ENCODE measurements around the gene THADA. TPM values are rescaled to one million over a fixed set of nuclear protein-coding genes. Genes with fewer than 3 reads are reported as not detected.
A peak's percentile ranks its signal among the peaks of the same experiment; 100 is the strongest.

Gene THADA
- total RNA-seq, 1 donor from 2014 or later, result 29.3 TPM

DNA sequence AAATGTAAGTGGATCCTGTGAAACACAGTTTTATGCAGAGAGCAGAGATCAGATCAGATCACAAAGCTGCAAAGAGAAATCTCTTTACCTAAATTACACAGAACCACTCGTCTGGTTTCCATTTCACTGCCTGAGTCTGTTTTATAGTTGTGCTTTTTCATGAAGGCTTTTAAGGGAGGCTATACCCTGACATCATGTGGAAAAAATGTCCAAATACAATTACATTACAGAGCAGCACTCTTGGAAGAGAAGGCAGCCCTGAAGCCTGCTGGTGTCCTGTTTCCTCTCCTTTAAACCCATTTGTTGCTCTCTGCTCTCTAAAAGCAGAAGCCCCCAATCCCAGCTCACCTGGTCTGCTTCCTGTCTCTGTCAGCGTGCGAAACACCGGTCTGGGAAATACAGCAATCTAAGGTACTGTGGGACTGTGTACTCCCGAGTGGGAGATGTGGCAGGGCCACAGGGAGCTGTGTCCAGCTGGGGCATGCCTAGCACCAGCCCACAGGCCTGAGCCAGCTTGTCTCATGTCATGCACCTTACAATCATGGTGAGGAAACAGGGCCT, 344.6 kb downstream of the THADA start:
- Histone ChIP-seq H3K4me3 (no peak overlapping the region), H3K4me2 (no peak overlapping the region), H3K4me1 (peaks cover 23% of the 10 kb centered on the region), H3K9me3 (ENCODE audit: low read depth) (no peaks in the 10 kb centered on the region), H3F3A (ENCODE audit: low read depth) (peaks cover 13% of the 10 kb centered on the region), H3K27ac (peak overlapping the region; percentile 43), H2AFZ (replicated peaks) (no peak overlapping the region), H3K27me3 (no peaks in the 10 kb centered on the region), H4K20me1 (ENCODE audit: low read depth) (no peaks in the 10 kb centered on the region), H3K79me2 (ENCODE audit: low read depth) (no peaks in the 10 kb centered on the region), H3K9ac (no peak overlapping the region), H3K36me3 (no peaks in the 10 kb centered on the region)
- Mint-ChIP-seq H3K4me1 (peaks cover 13% of the 10 kb centered on the region), H3K9me3 (no peaks in the 10 kb centered on the region), H3K36me3 (no peaks in the 10 kb centered on the region), H3K4me3 (no peak overlapping the region), H3K27ac (no peak overlapping the region), H3K27me3 (ENCODE audit: insufficient read depth, low read depth) (no peaks in the 10 kb centered on the region)
- DNase-seq (ENCODE audit: low spot score), result no peak
- TF ChIP-seq EZH2 (IDR thresholded peaks at IDR 0.05) (no peak), EZH2phosphoT487 (IDR thresholded peaks at IDR 0.05) (no peak)
- TF ChIP-seq, protein P1, sequence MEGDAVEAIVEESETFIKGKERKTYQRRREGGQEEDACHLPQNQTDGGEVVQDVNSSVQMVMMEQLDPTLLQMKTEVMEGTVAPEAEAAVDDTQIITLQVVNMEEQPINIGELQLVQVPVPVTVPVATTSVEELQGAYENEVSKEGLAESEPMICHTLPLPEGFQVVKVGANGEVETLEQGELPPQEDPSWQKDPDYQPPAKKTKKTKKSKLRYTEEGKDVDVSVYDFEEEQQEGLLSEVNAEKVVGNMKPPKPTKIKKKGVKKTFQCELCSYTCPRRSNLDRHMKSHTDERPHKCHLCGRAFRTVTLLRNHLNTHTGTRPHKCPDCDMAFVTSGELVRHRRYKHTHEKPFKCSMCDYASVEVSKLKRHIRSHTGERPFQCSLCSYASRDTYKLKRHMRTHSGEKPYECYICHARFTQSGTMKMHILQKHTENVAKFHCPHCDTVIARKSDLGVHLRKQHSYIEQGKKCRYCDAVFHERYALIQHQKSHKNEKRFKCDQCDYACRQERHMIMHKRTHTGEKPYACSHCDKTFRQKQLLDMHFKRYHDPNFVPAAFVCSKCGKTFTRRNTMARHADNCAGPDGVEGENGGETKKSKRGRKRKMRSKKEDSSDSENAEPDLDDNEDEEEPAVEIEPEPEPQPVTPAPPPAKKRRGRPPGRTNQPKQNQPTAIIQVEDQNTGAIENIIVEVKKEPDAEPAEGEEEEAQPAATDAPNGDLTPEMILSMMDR (IDR thresholded peaks at IDR 0.05), result no peak

DNA sequence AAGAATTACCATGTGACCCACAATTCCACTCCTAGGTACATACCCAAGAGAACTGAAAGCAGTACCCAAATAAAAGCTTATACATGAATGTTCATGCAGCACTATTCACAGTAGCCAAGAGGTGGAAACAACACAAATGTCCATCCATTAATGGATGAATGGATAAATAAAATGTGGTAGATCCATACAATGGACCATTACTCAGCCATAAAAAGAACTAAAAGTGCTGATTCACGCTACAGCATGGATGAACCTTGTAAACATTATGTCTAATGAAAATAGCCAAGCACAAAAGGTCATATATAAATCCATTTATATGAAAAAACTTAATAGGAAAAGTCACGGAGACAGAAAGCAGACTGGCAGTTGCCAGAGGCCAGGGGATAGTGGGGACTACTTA, 345.8 kb downstream of the THADA start:
- H3K27ac Mint-ChIP-seq, result no peak overlapping the region
- Histone ChIP-seq H3F3A (ENCODE audit: low read depth) (peaks cover 13% of the 10 kb centered on the region), H4K20me1 (ENCODE audit: low read depth) (no peaks in the 10 kb centered on the region), H3K9ac (no peak overlapping the region), H3K36me3 (no peaks in the 10 kb centered on the region), H3K4me3 (no peak overlapping the region), H3K9me3 (ENCODE audit: low read depth) (no peaks in the 10 kb centered on the region), H3K27me3 (no peaks in the 10 kb centered on the region), H2AFZ (replicated peaks) (no peak overlapping the region), H3K4me2 (no peak overlapping the region), H3K4me1 (peaks cover 18% of the 10 kb centered on the region), H3K79me2 (ENCODE audit: low read depth) (no peaks in the 10 kb centered on the region), H3K27ac (no peak overlapping the region)
- H3K27me3 Mint-ChIP-seq (ENCODE audit: insufficient read depth, low read depth), result no peaks in the 10 kb centered on the region
- H3K4me1 Mint-ChIP-seq, result peaks cover 6% of the 10 kb centered on the region
- no peaks in the 10 kb centered on the region for H3K36me3 Mint-ChIP-seq
- TF ChIP-seq, protein P1 (IDR thresholded peaks at IDR 0.05), result no peak
- TF ChIP-seq EZH2 (IDR thresholded peaks at IDR 0.05), result no peak
- no peak for TF ChIP-seq EZH2phosphoT487 (IDR thresholded peaks at IDR 0.05)
- H3K4me3 Mint-ChIP-seq, result no peak overlapping the region
- no peak for DNase-seq (ENCODE audit: low spot score)
- H3K9me3 Mint-ChIP-seq, result no peaks in the 10 kb centered on the region

DNA sequence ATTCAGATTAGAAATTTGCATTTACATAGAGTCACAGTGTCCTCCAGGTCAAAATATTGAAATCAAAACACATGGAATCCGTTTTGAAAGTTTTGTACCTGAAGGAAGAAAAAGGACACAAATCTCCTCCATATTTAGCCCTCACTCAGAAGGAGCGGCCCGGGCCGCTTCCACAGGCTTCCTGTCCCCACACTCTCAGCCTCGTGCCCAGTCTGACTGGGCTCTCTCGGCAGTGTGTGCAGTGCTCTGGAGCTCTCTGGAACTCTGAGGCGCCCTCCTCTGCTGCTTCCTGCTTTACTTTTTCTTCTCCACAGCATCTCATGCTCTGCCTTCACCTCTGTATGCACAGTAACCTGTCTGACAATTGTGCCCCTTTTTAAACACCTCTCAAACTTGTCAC, 347.2 kb downstream of the THADA start:
- H3K4me3 Mint-ChIP-seq, result no peak overlapping the region
- TF ChIP-seq, protein P1 (IDR thresholded peaks at IDR 0.05), result no peak
- TF ChIP-seq EZH2 (IDR thresholded peaks at IDR 0.05) (no peak), EZH2phosphoT487 (IDR thresholded peaks at IDR 0.05) (no peak)
- H3K4me1 ChIP-seq, result peaks cover 18% of the 10 kb centered on the region
- H3K4me2 ChIP-seq, result no peak overlapping the region
- no peak overlapping the region for H3K27ac Mint-ChIP-seq
- H3K9me3 Mint-ChIP-seq, result no peaks in the 10 kb centered on the region
- no peak overlapping the region for H3K27ac ChIP-seq
- no peaks in the 10 kb centered on the region for H4K20me1 ChIP-seq (ENCODE audit: low read depth)
- H3K36me3 Mint-ChIP-seq, result peaks cover 2% of the 10 kb centered on the region
- no peaks in the 10 kb centered on the region for H3K9me3 ChIP-seq (ENCODE audit: low read depth)
- H3F3A ChIP-seq (ENCODE audit: low read depth), result peaks cover 13% of the 10 kb centered on the region
- no peak overlapping the region for H2AFZ ChIP-seq (replicated peaks)
- H3K36me3 ChIP-seq, result no peaks in the 10 kb centered on the region
- H3K27me3 Mint-ChIP-seq (ENCODE audit: insufficient read depth, low read depth), result no peaks in the 10 kb centered on the region
- no peaks in the 10 kb centered on the region for H3K27me3 ChIP-seq
- H3K79me2 ChIP-seq (ENCODE audit: low read depth), result no peaks in the 10 kb centered on the region
- H3K9ac ChIP-seq, result no peak overlapping the region
- peaks cover 6% of the 10 kb centered on the region for H3K4me1 Mint-ChIP-seq
- H3K4me3 ChIP-seq, result no peak overlapping the region
- DNase-seq (ENCODE audit: low spot score), result no peak

Data from neural progenitor cell (in vitro differentiated cells).